Osteoblast (primary cell): ENCODE data around the gene NPR3. TPM values are rescaled to one million over a fixed set of nuclear protein-coding genes. Genes with fewer than 3 reads are reported as not detected.
A peak's percentile ranks its signal among the peaks of the same experiment; 100 is the strongest.

Source experiments
- DNase-seq: peaks from one replicate; pipeline ENCODE4 v3.0.0; 2011; ENCODE audit warnings: low spot score, mixed read lengths; ENCODE audit not compliant: insufficient read length; ENCODE audit errors: missing footprints
- H2AFZ ChIP-seq: 2 replicates; pipeline ENCODE4 v1.6.0; 2011; ENCODE audit warnings: mild to moderate bottlenecking, low read length
- H3K27ac ChIP-seq: 2 replicates; pipeline ENCODE4 v1.5.1; 2011; ENCODE audit warnings: mild to moderate bottlenecking, low read depth, low read length, moderate library complexity
- H3K27me3 ChIP-seq: 2 replicates; pipeline ENCODE4 v1.6.0; 2012; ENCODE audit warnings: mild to moderate bottlenecking, control low read depth, inconsistent platforms, low read length, moderate library complexity; ENCODE audit not compliant: insufficient read depth
- H3K36me3 ChIP-seq: 2 replicates; pipeline ENCODE4 v1.5.1; 2011; ENCODE audit warnings: mild to moderate bottlenecking, low read length, control low read depth, moderate library complexity; ENCODE audit not compliant: insufficient read depth
- H3K4me1 ChIP-seq: 2 replicates; pipeline ENCODE4 v1.5.1; 2011; ENCODE audit warnings: mild to moderate bottlenecking, low read length, control low read depth, moderate library complexity; ENCODE audit not compliant: insufficient read depth
- H3K4me2 ChIP-seq: 2 replicates; pipeline ENCODE4 v1.6.0; 2011; ENCODE audit warnings: mild to moderate bottlenecking, low read length; ENCODE audit not compliant: insufficient read depth
- H3K4me3 ChIP-seq: fragments of 200-600 bp; sonication (generic); 3 replicates; pipeline ENCODE4 v1.5.1; 2012; ENCODE audit warnings: mild to moderate bottlenecking, low read length, inconsistent platforms; ENCODE audit not compliant: insufficient read depth
- H3K79me2 ChIP-seq: 2 replicates; pipeline ENCODE4 v1.6.0; 2012; ENCODE audit warnings: mild to moderate bottlenecking, low read length, control low read depth, inconsistent platforms; ENCODE audit not compliant: insufficient read depth
- H3K9me3 ChIP-seq: 2 replicates; pipeline ENCODE4 v1.5.1; 2011; ENCODE audit warnings: low read depth, low read length, control low read depth
- H4K20me1 ChIP-seq: 2 replicates; pipeline ENCODE4 v1.6.0; 2012; ENCODE audit warnings: mild to moderate bottlenecking, low read length, control low read depth; ENCODE audit not compliant: insufficient read depth
- CTCF ChIP-seq: IDR thresholded peaks from 2 replicates; pipeline ENCODE4 v1.5.1; 2011; ENCODE audit warnings: mild to moderate bottlenecking, low read depth, low read length, moderate library complexity; ENCODE audit errors: extremely low read depth
- total RNA-seq: library from RNA; depleted of rRNA; stranded (reverse); fragments of >200 nt; gene quantifications from 2 replicates; pipeline ENCODE4 v1.2.3, GENCODE V29; 2012

Gene NPR3, protein sequence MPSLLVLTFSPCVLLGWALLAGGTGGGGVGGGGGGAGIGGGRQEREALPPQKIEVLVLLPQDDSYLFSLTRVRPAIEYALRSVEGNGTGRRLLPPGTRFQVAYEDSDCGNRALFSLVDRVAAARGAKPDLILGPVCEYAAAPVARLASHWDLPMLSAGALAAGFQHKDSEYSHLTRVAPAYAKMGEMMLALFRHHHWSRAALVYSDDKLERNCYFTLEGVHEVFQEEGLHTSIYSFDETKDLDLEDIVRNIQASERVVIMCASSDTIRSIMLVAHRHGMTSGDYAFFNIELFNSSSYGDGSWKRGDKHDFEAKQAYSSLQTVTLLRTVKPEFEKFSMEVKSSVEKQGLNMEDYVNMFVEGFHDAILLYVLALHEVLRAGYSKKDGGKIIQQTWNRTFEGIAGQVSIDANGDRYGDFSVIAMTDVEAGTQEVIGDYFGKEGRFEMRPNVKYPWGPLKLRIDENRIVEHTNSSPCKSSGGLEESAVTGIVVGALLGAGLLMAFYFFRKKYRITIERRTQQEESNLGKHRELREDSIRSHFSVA
- 73.1 and 92.3 TPM in 2 replicates for total RNA-seq

DNA sequence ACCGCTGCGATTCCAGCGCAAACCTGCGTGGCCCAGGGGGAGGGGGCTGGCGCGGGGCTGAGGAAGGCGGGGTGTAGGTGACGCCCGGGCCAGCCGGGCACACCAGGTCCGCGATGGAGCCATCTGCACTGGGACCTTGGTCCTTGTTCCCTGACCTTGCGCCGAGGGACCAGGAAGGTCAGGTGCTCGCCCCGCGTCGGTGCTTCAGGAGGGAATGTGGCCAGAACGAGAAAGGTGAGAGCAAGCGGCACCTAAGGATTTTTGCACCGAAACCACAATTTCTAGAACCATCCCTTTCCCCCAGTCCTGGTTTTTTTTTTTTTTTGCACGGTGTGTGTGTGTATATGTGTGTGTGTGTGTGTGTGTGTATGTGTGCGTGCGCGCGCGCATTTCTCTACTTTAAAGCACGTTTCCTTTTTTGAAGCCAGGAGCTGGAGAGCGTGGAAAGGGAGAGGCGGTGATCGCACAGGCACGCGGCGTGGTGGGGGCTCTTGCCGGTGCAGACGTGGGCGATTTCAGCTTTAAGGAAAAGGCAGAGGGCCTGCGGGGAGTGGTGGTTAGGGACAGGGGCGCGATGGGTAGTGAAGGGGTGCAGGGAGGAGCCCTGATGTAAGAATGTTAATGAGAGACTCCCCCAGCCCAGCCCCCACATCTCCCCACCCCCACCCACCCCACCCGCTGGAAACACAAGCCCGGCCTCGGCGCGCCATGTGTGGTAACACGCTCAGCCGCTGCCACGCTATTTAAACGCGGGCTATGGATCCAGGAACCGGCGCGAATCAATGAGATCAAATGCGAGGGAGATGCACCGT lies at the start of gene NPR3:
TSS of gene NPR3 (plus strand) at position 772 of the 812 bp plus-strand sequence. CDS start 456 bp downstream, outside the sequence.
- TF ChIP-seq CTCF = no peak
- Histone ChIP-seq H3K36me3 (peaks cover under 1% of the 10 kb centered on the region), H3K9me3 (no peaks in the 10 kb centered on the region), H3K79me2 (peaks cover 40% of the 10 kb centered on the region), H3K4me3 (peak within 1 kb of the TSS; percentile 83), H3K4me1 (peaks cover 23% of the 10 kb centered on the region), H2AFZ (peak within 1 kb of the TSS; percentile 54), H4K20me1 (peaks cover 5% of the 10 kb centered on the region), H3K27ac (peak within 1 kb of the TSS; percentile 79), H3K27me3 (no peaks in the 10 kb centered on the region), H3K4me2 (peak within 1 kb of the TSS; percentile 73)
- peak; percentile 89 for DNase-seq

DNA sequence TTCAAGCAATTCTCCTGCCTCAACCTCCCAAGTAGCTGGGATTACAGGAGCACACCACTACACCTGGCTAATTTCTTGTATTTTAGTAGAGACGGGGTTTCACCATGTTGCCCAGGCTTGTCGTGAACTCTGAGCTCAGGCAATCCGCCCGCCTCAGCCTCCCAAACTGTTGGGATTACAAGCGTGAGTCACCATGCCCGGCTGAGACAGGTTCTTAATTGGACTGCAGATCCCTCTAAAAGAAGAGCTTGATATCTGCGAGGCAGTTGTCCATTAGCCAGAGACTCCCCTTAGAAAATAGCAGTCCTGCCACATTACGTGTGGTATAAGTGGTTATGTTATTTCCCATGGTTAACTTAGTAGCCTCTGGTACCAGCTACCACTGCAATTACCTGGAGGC lies 46.6 kb upstream of the NPR3 start:
- Histone ChIP-seq H2AFZ (no peak overlapping the region), H3K79me2 (no peaks in the 10 kb centered on the region), H3K9me3 (no peaks in the 10 kb centered on the region), H3K4me1 (no peaks in the 10 kb centered on the region), H3K4me2 (no peak overlapping the region), H3K27ac (no peak overlapping the region), H3K27me3 (no peaks in the 10 kb centered on the region), H3K36me3 (no peaks in the 10 kb centered on the region), H4K20me1 (no peaks in the 10 kb centered on the region), H3K4me3 (no peak overlapping the region)
- DNase-seq = peak; percentile 39
- no peak for TF ChIP-seq CTCF

GRCh38 chr5:32668552-32668951 lies 42.6 kb upstream of the NPR3 start:
- peaks cover 6% of the 10 kb centered on the region for H3K9me3 ChIP-seq
- no peak overlapping the region for H3K4me2 ChIP-seq
- no peak overlapping the region for H2AFZ ChIP-seq
- no peak overlapping the region for H3K4me3 ChIP-seq
- DNase-seq = peak; percentile 23
- H3K36me3 ChIP-seq = no peaks in the 10 kb centered on the region
- no peaks in the 10 kb centered on the region for H3K4me1 ChIP-seq
- H3K27me3 ChIP-seq = no peaks in the 10 kb centered on the region
- no peaks in the 10 kb centered on the region for H4K20me1 ChIP-seq
- TF ChIP-seq CTCF = no peak
- no peaks in the 10 kb centered on the region for H3K79me2 ChIP-seq
- H3K27ac ChIP-seq = no peak overlapping the region

DNA sequence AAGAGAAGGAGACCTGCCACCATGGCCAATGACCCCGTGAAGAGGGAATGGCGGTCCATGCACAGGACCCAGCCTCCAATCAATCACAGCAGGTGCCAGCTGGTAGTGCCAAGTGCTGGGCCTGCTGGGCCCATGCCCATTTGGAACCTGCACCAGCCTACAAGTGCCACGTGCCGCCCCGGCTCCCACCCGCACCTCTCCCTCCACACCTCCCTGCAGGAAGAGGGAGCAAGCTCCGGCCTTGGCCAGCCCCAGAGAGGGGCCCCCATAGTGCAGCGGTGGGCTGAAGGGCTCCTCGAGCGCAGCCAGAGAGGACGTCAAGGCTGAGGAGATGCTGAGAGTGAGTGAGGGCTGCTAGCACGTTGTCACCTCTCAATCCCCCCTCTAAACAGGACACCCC lies 37.8 kb upstream of the NPR3 start:
- Histone ChIP-seq H3K79me2 (no peaks in the 10 kb centered on the region), H3K27ac (no peak overlapping the region), H4K20me1 (no peaks in the 10 kb centered on the region), H3K36me3 (no peaks in the 10 kb centered on the region), H3K4me1 (no peaks in the 10 kb centered on the region), H3K4me2 (no peak overlapping the region), H2AFZ (no peak overlapping the region), H3K4me3 (no peak overlapping the region), H3K27me3 (no peaks in the 10 kb centered on the region), H3K9me3 (peaks cover 6% of the 10 kb centered on the region)
- no peak for DNase-seq
- TF ChIP-seq CTCF = no peak
